Measurements from ENCODE around the gene TRABD2B.

Gene TRABD2B

DNA sequence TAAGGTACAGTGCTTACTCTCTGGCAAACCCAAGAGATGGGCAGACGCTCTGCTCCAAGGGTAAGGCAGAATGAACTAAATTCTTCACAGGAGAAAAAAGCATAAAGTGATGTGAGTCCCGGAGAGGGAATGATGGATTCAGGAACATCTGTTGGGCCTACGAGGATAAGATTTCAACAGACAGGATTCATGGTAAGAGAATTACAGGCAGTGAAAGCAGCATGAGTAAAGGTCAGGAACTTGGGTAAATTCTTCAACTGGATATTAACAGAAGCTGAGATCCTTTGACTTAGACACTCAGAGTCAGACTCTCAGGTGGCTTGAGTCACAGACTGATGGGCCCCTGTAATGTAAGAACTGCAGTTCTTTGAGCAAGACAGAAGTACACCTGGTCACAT lies 152.6 kb downstream of the TRABD2B start:
- Mint-ChIP-seq H3K27me3 (peaks cover 20% of the 10 kb centered on the region), H3K4me3 (no peak overlapping the region), H3K9me3 (no peaks in the 10 kb centered on the region), H3K27ac (ENCODE audit: low read depth) (no peak overlapping the region), H3K4me1 (no peaks in the 10 kb centered on the region), H3K36me3 (ENCODE audit: insufficient read depth) (no peaks in the 10 kb centered on the region)
- ATAC-seq (replicated peaks; ENCODE audit: extremely low read depth, poor library complexity, severe bottlenecking): no peak
- DNase-seq (ENCODE audit: low spot score in 2 of 2): no peak

DNA sequence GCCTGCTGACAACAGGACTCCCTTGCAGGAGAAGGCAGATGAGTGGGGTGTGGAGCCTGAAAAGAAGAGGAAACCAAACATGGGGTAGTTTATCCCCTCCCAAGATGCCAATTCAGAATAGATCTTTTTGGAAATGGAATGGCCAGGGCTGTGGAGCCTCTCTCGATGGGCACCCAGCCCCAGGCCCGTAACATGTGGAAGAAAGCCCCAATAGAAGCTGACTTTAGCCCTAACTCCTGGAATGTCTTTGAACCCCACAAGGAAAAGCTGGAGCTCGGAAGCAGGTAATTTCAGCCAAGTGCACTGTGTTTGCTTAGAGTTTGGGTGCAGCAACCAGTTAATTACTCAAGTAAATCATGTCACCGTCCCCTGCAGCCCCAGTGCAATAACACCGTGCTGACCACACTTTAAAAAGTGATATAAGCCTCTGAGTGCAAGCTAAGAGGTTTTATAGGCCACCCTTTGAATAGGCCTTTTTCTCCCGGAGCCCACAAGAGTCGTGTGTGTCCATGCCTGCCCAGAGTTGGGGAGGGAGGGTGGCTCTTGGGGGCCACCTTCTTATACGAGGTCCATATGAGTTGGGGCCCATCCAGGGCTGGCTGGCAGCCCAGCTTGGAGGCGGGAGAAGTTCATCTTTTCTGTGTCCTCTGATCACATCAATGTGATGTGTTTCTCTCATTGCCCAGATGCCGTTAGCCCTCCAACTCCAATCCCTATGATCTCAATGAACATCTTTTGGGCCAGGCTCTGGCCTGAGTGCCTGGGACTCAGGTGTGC lies 153.2 kb downstream of the TRABD2B start:
- peaks cover under 1% of the 10 kb centered on the region for H3K36me3 Mint-ChIP-seq (ENCODE audit: insufficient read depth)
- no peak for ATAC-seq (replicated peaks; ENCODE audit: extremely low read depth, poor library complexity, severe bottlenecking)
- H3K4me1 Mint-ChIP-seq: no peaks in the 10 kb centered on the region
- H3K9me3 Mint-ChIP-seq: no peaks in the 10 kb centered on the region
- H3K27me3 Mint-ChIP-seq: peaks cover 20% of the 10 kb centered on the region
- DNase-seq (ENCODE audit: low spot score in 2 of 2): no peak
- no peak overlapping the region for H3K4me3 Mint-ChIP-seq
- no peak overlapping the region for H3K27ac Mint-ChIP-seq (ENCODE audit: low read depth)

DNA sequence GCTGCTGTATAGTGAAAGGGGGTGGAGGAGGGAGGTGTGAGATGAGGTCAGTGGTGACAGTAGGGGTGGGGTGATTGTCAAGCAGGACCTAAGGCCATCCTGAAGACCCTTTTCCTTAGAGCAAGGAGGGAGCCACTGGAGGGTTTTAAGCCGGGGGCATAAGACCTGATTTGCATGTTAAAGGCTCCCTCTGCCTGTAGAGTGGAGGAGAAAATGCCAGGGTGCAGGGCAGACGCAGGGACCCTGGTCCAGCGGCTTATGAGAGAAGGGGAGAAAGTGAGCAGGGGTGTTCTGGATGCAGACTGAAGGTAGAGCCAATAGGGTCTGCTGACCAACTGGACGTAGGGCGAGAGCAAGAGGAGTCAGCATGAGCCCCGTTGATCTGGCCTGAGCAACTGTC lies 154.1 kb downstream of the TRABD2B start:
- Mint-ChIP-seq H3K36me3 (ENCODE audit: insufficient read depth) (peaks cover 2% of the 10 kb centered on the region), H3K4me3 (no peak overlapping the region), H3K9me3 (no peaks in the 10 kb centered on the region), H3K27me3 (peaks cover 20% of the 10 kb centered on the region), H3K4me1 (no peaks in the 10 kb centered on the region), H3K27ac (ENCODE audit: low read depth) (no peak overlapping the region)
- no peak for DNase-seq (ENCODE audit: low spot score in 2 of 2)
- ATAC-seq (replicated peaks; ENCODE audit: extremely low read depth, poor library complexity, severe bottlenecking): no peak

DNA sequence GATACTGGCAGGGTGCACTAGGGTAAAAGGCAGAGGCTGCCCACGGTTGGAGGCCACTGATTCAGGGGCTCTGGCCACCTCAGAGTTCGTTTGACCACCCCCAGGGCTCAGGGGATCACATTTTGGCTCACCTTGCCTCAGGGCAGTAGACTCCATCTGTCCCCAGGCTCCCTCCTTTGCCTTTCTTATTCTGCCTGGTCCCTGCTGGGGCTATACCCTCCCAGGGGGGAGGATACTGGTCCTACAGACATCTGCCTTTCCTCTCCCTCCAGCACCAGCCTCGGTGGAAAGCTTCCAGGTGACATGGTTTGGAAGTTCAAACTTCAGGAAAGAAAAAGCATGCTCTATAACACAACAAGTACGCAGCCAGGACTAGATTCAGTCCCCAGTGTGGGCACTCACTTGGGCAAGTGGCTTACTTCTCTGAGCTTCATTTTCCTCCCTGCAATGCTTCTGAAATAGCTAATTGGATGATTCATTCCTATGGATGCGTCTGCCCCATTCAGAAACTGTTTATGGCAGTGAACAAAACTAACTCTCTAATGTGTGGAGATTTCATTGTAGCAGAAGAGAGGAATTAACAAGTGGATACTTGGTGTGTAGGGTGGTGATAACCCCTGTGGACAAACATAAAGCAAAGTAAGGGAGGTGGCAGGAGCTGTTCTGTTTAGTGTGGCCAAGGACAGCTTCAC lies 154.8 kb downstream of the TRABD2B start:
- DNase-seq (ENCODE audit: low spot score in 2 of 2) (no peak), ATAC-seq (replicated peaks; ENCODE audit: extremely low read depth, poor library complexity, severe bottlenecking) (no peak)
- Mint-ChIP-seq H3K9me3 (no peaks in the 10 kb centered on the region), H3K4me3 (no peak overlapping the region), H3K36me3 (ENCODE audit: insufficient read depth) (peaks cover 2% of the 10 kb centered on the region), H3K27me3 (peaks cover 24% of the 10 kb centered on the region), H3K4me1 (no peaks in the 10 kb centered on the region), H3K27ac (ENCODE audit: low read depth) (no peak overlapping the region)

DNA sequence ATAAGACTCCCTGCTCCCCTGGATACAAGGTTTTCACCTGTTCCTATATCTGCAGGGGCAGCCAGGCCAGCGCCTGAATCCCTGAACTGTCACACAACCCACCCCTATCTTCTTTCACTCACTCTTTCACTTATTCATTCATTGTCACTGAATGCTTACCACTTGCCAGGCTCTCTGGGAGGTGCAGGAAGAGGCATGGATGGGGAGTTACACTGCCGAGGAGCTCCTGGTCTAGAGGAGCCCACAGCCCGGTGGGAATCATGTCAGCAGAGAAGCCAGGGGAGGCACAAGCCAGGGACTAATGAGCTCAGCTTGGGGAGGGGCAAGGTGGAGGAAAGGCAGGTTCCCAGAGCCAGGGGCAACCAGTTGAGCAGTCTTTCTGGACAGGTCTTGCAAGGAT lies 155.8 kb downstream of the TRABD2B start:
- no peak for DNase-seq (ENCODE audit: low spot score in 2 of 2)

DNA sequence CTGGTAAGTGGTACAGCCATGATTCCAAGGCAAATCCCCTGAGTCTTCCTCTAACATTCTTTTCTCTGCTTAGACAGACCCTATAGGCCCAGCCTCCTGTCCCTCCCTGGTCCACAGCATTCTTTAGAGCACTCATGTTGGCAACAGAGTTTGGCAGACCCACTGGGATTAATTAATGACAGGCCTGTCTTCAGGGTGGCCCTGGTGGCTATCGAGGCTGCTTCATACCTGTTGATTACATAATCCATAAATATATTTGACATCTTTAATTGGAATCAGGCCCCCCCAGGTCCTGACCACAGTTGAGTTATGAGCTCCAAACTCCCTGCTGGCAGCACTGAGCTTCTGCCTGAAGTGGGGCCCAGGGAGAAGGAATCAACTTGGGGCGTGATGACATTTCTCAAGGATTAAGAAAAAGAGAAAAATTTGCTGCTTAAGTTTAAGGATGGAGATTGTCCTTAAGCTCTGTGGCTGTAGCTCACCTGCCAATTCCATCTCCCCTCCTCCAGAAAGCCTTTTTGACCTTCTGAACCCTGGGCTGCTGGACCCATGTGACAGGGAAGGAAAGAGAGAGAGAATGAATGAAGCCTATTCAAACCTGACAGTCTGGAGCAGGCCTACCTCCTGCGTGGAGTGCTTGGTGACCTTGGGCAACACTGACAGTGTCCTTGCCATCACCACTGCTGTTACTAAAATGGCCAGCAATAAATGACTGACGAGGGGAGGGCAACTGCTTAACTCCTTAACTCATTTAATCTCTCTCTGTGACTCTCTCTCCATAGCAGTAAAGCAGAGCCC lies 156.6 kb downstream of the TRABD2B start:
- DNase-seq (ENCODE audit: low spot score in 2 of 2) (no peak), ATAC-seq (replicated peaks; ENCODE audit: extremely low read depth, poor library complexity, severe bottlenecking) (no peak)
- H3K4me1 Mint-ChIP-seq: no peaks in the 10 kb centered on the region
- no peak overlapping the region for H3K27ac Mint-ChIP-seq (ENCODE audit: low read depth)
- no peak overlapping the region for H3K4me3 Mint-ChIP-seq
- peaks cover 2% of the 10 kb centered on the region for H3K36me3 Mint-ChIP-seq (ENCODE audit: insufficient read depth)
- H3K27me3 Mint-ChIP-seq: peaks cover 28% of the 10 kb centered on the region
- peaks cover under 1% of the 10 kb centered on the region for H3K9me3 Mint-ChIP-seq

More for the DNA sequence above, 155.8 kb downstream of the TRABD2B start:
- H3K9me3 Mint-ChIP-seq: no peaks in the 10 kb centered on the region
- peaks cover 28% of the 10 kb centered on the region for H3K27me3 Mint-ChIP-seq
- H3K4me1 Mint-ChIP-seq: no peaks in the 10 kb centered on the region
- H3K4me3 Mint-ChIP-seq: no peak overlapping the region
- no peak for ATAC-seq (replicated peaks; ENCODE audit: extremely low read depth, poor library complexity, severe bottlenecking)
- H3K27ac Mint-ChIP-seq (ENCODE audit: low read depth): no peak overlapping the region
- peaks cover 2% of the 10 kb centered on the region for H3K36me3 Mint-ChIP-seq (ENCODE audit: insufficient read depth)

DNA sequence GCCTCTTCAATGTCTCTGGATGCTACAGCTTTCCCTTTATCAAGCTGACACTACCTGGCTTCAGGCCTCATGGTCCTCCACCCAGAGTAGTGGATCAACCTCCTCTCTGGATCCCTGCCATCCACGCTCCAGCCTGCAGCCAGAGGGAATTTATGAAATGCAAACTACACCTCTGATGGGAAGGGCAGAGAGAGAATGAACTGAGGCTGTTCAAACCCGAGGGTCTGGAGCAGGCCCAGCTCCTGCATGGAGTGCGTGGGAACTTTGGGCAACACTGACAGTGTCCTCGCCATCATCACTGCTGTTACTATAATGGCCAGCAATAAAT lies 157.8 kb downstream of the TRABD2B start:
- Mint-ChIP-seq H3K4me1 (no peaks in the 10 kb centered on the region), H3K27ac (ENCODE audit: low read depth) (no peak overlapping the region), H3K27me3 (peaks cover 28% of the 10 kb centered on the region), H3K4me3 (no peak overlapping the region), H3K36me3 (ENCODE audit: insufficient read depth) (peaks cover 2% of the 10 kb centered on the region), H3K9me3 (peaks cover 6% of the 10 kb centered on the region)
- DNase-seq (ENCODE audit: low spot score in 2 of 2) (no peak), ATAC-seq (replicated peaks; ENCODE audit: extremely low read depth, poor library complexity, severe bottlenecking) (no peak)

DNA sequence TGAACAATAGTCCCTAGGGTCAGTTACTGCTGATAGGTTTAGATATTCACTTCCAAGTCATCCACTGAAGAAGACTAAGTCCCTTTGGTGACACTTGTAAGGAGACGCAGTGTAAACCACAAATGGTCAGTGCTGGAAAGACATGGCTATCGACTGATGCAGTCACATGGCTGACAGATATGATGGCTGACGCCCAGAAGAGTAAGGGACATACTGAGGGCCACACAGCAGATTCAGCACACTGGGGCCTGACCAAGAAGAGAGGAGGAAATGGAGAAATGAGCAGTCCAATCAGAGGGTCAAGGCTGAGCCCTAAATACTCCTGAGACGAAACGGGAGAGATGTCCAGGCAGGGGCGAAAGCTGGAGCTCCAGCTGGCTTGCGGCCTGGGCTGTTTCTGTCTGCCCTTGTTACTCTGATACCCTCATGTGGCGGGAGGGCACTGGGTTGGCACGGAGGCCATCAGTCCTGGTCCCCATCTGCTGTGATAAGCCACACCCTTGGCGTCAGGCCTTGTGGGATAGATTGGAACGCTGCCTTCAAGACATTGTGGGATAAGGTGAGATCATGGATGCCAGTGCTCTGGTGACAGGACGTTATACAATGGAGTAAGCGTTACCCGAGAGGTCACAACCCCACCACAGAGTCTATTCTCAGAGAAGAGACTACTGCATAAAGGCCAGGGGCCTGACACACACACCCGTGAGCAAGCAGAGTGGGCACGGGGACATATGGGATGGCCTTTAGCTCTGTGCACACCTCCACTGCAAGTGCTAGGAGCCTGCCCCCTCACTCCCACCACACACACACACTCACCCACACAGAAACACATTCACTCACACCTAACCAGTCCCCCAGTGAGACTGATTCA lies 158.4 kb downstream of the TRABD2B start:
- Mint-ChIP-seq H3K9me3 (peaks cover 6% of the 10 kb centered on the region), H3K36me3 (ENCODE audit: insufficient read depth) (peaks cover 2% of the 10 kb centered on the region), H3K4me3 (no peak overlapping the region), H3K27me3 (peaks cover 26% of the 10 kb centered on the region), H3K27ac (ENCODE audit: low read depth) (no peak overlapping the region), H3K4me1 (no peaks in the 10 kb centered on the region)
- no peak for ATAC-seq (replicated peaks; ENCODE audit: extremely low read depth, poor library complexity, severe bottlenecking)
- DNase-seq (ENCODE audit: low spot score in 2 of 2): no peak

DNA sequence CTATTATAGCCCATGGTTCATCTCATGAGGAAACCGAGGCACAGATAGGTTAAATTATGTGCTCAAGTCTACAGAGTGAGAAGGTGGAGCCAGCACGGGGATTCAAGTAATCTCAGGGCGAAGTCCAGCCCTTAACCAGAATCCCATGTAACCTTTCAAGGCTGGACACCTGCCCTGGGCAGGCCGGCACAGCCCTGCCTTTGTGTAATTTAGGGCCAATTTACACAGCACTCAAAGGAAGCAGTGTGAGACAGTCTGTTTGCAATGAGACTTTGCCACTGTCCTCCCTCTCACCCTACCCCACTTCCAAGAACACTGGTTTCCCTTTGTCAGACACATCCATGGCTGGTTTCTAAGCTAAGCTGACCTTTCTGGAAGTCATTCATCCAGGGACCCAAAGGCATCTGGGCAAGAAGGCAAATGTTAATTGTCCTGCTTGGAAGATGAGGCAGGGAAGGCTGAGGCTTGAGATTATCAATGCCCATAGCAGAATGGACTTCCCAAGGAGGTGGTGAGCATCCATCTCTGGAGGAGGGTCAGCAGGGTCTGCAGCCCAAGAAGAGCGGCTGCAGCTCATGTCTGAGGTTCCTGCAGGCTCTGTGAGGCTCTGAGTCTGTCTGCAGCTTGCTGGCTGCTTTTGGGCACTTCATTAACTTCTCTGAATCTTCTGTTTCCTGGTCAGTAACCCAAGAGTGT lies 159.2 kb downstream of the TRABD2B start:
- H3K36me3 Mint-ChIP-seq (ENCODE audit: insufficient read depth): peaks cover 2% of the 10 kb centered on the region
- ATAC-seq (replicated peaks; ENCODE audit: extremely low read depth, poor library complexity, severe bottlenecking) (no peak), DNase-seq (ENCODE audit: low spot score in 2 of 2) (no peak)
- peaks cover 23% of the 10 kb centered on the region for H3K27me3 Mint-ChIP-seq
- H3K4me1 Mint-ChIP-seq: no peaks in the 10 kb centered on the region
- peaks cover 6% of the 10 kb centered on the region for H3K9me3 Mint-ChIP-seq
- no peak overlapping the region for H3K27ac Mint-ChIP-seq (ENCODE audit: low read depth)
- no peak overlapping the region for H3K4me3 Mint-ChIP-seq

DNA sequence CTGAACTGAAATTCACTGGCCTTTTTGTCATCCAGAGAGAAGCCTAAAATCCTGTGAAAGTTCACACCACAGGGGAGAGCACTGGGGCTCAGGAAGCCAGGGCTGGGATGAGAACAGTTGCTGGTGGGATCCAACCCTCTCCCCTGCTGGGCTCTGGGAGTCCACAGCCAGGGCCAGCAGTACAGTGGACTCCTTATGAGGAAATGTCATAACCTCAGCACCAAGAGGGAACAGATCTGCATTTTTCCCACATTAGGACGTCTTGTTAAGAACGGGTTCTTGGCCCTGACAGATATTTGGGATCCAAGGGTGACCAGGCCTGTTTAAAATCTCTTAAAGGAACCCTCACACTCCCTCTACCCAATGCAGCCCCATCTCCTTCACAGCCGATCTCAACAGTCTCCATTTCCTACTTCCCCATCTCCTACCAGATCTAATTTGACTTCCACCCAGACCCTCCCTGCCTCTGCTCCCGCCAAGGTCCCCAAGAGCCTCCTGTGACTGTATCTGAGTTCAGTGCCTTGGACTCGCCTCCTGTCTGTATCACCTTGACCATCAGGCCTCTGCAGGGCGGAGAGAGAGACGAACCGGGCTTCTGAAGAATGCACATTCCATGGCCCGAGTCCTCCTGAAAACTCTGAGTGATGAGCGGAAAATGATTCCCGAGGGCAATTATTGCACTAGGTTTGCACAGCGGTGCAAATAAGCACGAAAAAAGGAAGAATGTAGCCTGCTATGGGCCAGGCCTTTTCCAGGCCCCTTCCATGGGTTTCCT lies 159.9 kb downstream of the TRABD2B start:
- H3K36me3 Mint-ChIP-seq (ENCODE audit: insufficient read depth): peaks cover 2% of the 10 kb centered on the region
- H3K4me3 Mint-ChIP-seq: no peak overlapping the region
- H3K27me3 Mint-ChIP-seq: peaks cover 23% of the 10 kb centered on the region
- no peak overlapping the region for H3K27ac Mint-ChIP-seq (ENCODE audit: low read depth)
- no peak for ATAC-seq (replicated peaks; ENCODE audit: extremely low read depth, poor library complexity, severe bottlenecking)
- peaks cover 6% of the 10 kb centered on the region for H3K9me3 Mint-ChIP-seq
- no peak for DNase-seq (ENCODE audit: low spot score in 2 of 2)
- H3K4me1 Mint-ChIP-seq: no peaks in the 10 kb centered on the region

DNA sequence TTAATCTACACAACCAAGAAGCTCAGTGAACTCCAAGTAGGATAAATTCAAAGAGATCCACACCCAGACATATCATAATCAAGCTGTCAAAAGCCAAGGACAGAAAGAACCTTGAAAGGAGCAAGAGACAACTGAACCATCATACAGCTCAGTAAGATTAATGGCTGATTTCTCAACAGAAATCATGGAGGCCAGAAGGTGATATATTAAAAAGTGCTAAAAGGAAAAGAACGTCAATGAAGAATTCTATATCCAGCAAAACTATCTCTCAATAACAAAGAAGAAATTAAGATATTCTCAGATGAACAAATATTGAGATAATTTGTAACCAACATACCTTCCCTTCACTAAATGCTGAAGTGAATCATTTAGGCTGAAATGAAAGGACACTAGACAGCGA lies 161.8 kb downstream of the TRABD2B start:
- peaks cover 6% of the 10 kb centered on the region for H3K9me3 Mint-ChIP-seq
- peaks cover 2% of the 10 kb centered on the region for H3K36me3 Mint-ChIP-seq (ENCODE audit: insufficient read depth)
- ATAC-seq (replicated peaks; ENCODE audit: extremely low read depth, poor library complexity, severe bottlenecking) (no peak), DNase-seq (ENCODE audit: low spot score in 2 of 2) (no peak)
- H3K4me1 Mint-ChIP-seq: no peaks in the 10 kb centered on the region
- peaks cover 32% of the 10 kb centered on the region for H3K27me3 Mint-ChIP-seq
- H3K27ac Mint-ChIP-seq (ENCODE audit: low read depth): no peak overlapping the region
- no peak overlapping the region for H3K4me3 Mint-ChIP-seq
